ENCODE results near the gene PRM3. TPM values are rescaled to one million over a fixed set of nuclear protein-coding genes. Genes with fewer than 3 reads are reported as not detected.

Gene PRM3
- total RNA-seq, 1 donor from 2014 or later = not detected

DNA sequence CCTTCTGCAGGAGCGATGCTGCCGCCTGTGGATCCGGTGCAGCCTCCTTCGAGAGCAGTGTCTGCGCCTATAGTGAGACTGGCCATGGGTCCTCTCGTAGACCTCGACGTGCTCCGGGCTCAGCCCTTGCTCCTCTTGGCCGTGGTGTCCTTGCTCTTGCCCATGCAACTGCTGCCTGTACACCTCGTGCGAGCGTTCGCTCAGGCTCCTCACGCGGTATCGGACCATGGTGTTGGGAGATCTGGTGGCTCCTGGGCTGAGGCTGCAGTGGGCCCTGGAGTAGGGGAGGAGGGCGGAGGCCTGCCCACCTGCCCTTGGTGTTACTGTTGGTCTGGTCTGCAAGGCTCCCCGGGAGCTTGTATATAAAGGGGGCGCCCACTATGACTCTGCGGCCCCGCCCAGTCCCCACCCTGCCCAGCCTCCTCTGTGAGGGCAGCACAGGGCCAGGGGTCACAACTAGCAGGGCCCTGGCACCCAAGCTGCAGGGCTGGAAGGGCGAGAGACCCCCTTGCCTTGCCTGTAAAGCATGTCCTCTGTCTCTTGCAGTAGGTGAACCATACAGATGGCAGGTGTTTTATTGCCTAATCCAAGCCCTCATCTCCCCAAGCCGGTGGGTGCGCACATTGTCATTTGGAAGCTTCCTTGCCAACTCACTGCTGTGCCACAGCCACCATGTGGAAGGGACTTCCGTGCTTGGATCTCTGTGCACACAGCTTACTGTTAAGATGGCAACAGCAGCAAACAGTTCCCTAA, 2.9 kb upstream of the PRM3 start, which contains the start of gene PRM2:
Gene PRM2, minus strand, starts transcription at position 338 of the 753 bp plus-strand sequence. Its CDS starts 110 bp downstream, at position 228.
- Mint-ChIP-seq H3K4me3 (ENCODE audit: unreplicated experiment) (no peak within 1 kb of the TSS), H3K27me3 (ENCODE audit: unreplicated experiment) (peaks cover 2% of the 10 kb centered on the region), H3K27ac (ENCODE audit: unreplicated experiment) (no peak within 1 kb of the TSS), H3K9me3 (ENCODE audit: unreplicated experiment) (no peaks in the 10 kb centered on the region), H3K36me3 (ENCODE audit: unreplicated experiment) (no peaks in the 10 kb centered on the region), H3K4me1 (ENCODE audit: low read depth, unreplicated experiment) (peaks cover 2% of the 10 kb centered on the region)
- TF ChIP-seq, protein P1, sequence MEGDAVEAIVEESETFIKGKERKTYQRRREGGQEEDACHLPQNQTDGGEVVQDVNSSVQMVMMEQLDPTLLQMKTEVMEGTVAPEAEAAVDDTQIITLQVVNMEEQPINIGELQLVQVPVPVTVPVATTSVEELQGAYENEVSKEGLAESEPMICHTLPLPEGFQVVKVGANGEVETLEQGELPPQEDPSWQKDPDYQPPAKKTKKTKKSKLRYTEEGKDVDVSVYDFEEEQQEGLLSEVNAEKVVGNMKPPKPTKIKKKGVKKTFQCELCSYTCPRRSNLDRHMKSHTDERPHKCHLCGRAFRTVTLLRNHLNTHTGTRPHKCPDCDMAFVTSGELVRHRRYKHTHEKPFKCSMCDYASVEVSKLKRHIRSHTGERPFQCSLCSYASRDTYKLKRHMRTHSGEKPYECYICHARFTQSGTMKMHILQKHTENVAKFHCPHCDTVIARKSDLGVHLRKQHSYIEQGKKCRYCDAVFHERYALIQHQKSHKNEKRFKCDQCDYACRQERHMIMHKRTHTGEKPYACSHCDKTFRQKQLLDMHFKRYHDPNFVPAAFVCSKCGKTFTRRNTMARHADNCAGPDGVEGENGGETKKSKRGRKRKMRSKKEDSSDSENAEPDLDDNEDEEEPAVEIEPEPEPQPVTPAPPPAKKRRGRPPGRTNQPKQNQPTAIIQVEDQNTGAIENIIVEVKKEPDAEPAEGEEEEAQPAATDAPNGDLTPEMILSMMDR (IDR thresholded peaks at IDR 0.05; ENCODE audit: partially characterized antibody, unreplicated experiment) = no peak
- DNase-seq = no peak

DNA sequence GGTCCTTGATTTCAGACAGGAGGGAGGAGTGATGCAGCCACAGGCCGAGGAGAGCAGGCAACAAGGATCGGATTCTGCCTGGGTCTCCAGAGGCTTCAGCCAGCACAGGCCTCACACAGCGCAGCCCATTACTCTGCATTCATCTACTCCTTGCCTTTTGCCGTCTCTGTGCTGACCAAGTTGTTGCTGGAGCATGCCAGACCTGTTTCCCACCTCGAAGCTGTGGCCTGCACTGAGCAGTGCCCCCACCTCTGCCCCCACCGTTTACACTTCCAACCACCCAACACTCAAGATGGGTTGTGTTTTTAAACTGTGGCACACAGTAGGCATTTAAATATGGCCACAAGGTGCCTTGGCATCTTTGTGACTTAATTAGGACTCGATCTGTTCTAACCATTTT, 1.5 kb upstream of the PRM3 start:
- DNase-seq = no peak
- peaks cover 1% of the 10 kb centered on the region for H3K9me3 Mint-ChIP-seq (ENCODE audit: unreplicated experiment)
- TF ChIP-seq, protein P1 (IDR thresholded peaks at IDR 0.05; ENCODE audit: partially characterized antibody, unreplicated experiment) = no peak
- no peak overlapping the region for H3K27ac Mint-ChIP-seq (ENCODE audit: unreplicated experiment)
- H3K4me1 Mint-ChIP-seq (ENCODE audit: low read depth, unreplicated experiment) = peaks cover 2% of the 10 kb centered on the region
- peaks cover 2% of the 10 kb centered on the region for H3K27me3 Mint-ChIP-seq (ENCODE audit: unreplicated experiment)
- H3K36me3 Mint-ChIP-seq (ENCODE audit: unreplicated experiment) = no peaks in the 10 kb centered on the region
- H3K4me3 Mint-ChIP-seq (ENCODE audit: unreplicated experiment) = no peak overlapping the region

DNA sequence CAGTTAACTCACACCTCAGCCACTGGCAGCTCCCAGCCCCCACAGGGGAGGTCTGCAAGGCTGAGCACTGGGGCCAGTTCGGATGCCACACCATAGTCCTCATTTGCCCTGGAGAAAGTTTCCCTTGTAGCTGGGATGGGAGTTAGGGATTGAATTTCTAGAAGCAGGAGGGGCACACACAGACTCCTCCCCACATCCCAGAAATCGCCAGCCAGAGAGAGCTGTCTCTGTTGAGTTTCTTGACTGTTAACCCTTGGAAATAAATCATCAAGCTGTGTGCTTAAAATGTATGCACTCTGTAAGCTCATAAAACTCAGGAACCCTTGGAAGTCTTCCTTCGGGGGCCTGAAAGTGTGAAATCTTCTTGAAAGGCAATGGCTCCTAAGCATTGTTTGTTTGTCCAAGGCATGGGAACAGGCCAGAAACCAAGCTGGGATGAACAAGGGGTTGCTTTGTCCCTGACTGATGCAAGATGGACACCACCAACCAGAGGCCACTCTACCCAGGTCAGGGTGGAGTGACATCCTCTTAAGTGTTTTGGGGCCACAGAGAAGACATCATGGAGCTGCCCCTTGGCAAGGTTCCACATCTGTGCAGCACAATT, 394 bp upstream of the PRM3 start:
- TF ChIP-seq, protein P1 (IDR thresholded peaks at IDR 0.05; ENCODE audit: partially characterized antibody, unreplicated experiment) = no peak
- no peaks in the 10 kb centered on the region for H3K36me3 Mint-ChIP-seq (ENCODE audit: unreplicated experiment)
- DNase-seq = no peak
- peaks cover 4% of the 10 kb centered on the region for H3K27me3 Mint-ChIP-seq (ENCODE audit: unreplicated experiment)
- H3K9me3 Mint-ChIP-seq (ENCODE audit: unreplicated experiment) = peaks cover 1% of the 10 kb centered on the region
- no peak overlapping the region for H3K4me3 Mint-ChIP-seq (ENCODE audit: unreplicated experiment)
- peaks cover 2% of the 10 kb centered on the region for H3K4me1 Mint-ChIP-seq (ENCODE audit: low read depth, unreplicated experiment)
- H3K27ac Mint-ChIP-seq (ENCODE audit: unreplicated experiment) = no peak overlapping the region

DNA sequence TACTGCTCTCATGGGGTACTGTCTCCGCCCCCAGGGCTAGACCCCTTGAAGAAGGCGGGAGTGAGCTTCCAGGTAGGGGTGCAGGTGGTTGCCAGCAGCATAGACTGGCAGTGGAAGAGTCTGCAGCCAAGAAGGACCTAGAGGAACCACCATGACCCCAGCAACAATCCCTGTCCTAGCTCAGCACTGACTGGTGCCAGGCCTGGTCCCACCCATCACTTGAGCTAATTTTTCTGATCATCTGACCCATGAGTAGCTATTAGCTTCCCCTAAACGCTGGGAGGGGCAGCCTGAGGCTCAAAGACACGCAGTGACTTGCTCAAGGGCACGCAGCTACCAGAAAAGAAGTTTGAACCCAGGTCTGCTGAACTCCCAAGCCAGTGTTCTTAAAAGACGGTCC, 945 bp downstream of the PRM3 start:
- TF ChIP-seq, protein P1 (IDR thresholded peaks at IDR 0.05; ENCODE audit: partially characterized antibody, unreplicated experiment) = no peak
- no peak overlapping the region for H3K4me3 Mint-ChIP-seq (ENCODE audit: unreplicated experiment)
- H3K27me3 Mint-ChIP-seq (ENCODE audit: unreplicated experiment) = peaks cover 1% of the 10 kb centered on the region
- H3K27ac Mint-ChIP-seq (ENCODE audit: unreplicated experiment) = no peak overlapping the region
- H3K9me3 Mint-ChIP-seq (ENCODE audit: unreplicated experiment) = peaks cover 1% of the 10 kb centered on the region
- H3K4me1 Mint-ChIP-seq (ENCODE audit: low read depth, unreplicated experiment) = peaks cover 2% of the 10 kb centered on the region
- DNase-seq = no peak
- no peaks in the 10 kb centered on the region for H3K36me3 Mint-ChIP-seq (ENCODE audit: unreplicated experiment)

DNA sequence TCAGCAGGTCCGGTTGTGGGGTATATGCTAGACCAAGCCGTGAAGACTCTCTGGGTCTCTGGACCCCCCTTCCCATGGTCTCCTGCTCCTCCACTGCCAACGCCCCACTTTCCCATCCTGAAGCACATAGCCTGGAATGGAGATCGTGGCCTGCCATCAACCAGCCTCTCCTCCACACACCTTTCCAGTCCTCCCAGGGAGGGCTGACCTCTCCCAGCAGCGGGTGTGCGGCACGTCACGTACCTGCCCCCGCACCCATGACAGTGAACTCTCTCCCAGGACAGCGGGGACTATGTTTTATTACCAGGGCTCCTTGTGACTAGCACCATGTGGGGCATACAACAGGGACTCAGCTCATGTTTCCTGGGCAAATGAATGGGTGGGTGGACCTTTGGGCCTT, 1.8 kb downstream of the PRM3 start:
- peaks cover 2% of the 10 kb centered on the region for H3K4me1 Mint-ChIP-seq (ENCODE audit: low read depth, unreplicated experiment)
- peaks cover 1% of the 10 kb centered on the region for H3K9me3 Mint-ChIP-seq (ENCODE audit: unreplicated experiment)
- no peak overlapping the region for H3K4me3 Mint-ChIP-seq (ENCODE audit: unreplicated experiment)
- TF ChIP-seq, protein P1 (IDR thresholded peaks at IDR 0.05; ENCODE audit: partially characterized antibody, unreplicated experiment) = no peak
- H3K27me3 Mint-ChIP-seq (ENCODE audit: unreplicated experiment) = peaks cover 1% of the 10 kb centered on the region
- H3K36me3 Mint-ChIP-seq (ENCODE audit: unreplicated experiment) = no peaks in the 10 kb centered on the region
- no peak overlapping the region for H3K27ac Mint-ChIP-seq (ENCODE audit: unreplicated experiment)
- DNase-seq = no peak
